T-helper 17 cell (primary cell): ENCODE results near the gene GRIN2D. TPM values are rescaled to one million over a fixed set of nuclear protein-coding genes. Genes with fewer than 3 reads are reported as not detected.

Experiments used
- ATAC-seq: fragments of 150-1000 bp; cut with Tn5 transposase; 2 replicates; pipeline ENCODE4 v1.10.0; 2021; ENCODE audit warnings: mild to moderate bottlenecking, moderate library complexity
- DNase-seq, 3 donors: peaks; one replicate each; pipeline versions ENCODE4 v3.0.0 to v3.0.0-alpha.2; 2020 to 2021
- H3K9me3 ChIP-seq: one replicate; pipeline ENCODE4 v1.7.0; 2013; ENCODE audit warnings: low read length, mild to moderate bottlenecking; ENCODE audit not compliant: control insufficient read depth, poor library complexity, severe bottlenecking
- H3K27ac Mint-ChIP-seq: one replicate; pipeline ENCODE4 v1.8.0; 2022; ENCODE audit warnings: mild to moderate bottlenecking, moderate library complexity, mixed read lengths
- H3K27me3 Mint-ChIP-seq: one replicate; pipeline ENCODE4 v1.8.0; 2022; ENCODE audit warnings: mixed read lengths
- H3K36me3 Mint-ChIP-seq: one replicate; pipeline ENCODE4 v1.8.0; 2022; ENCODE audit warnings: low read depth, mixed read lengths
- H3K4me1 Mint-ChIP-seq: one replicate; pipeline ENCODE4 v1.8.0; 2022; ENCODE audit warnings: mild to moderate bottlenecking, mixed read lengths
- H3K4me3 Mint-ChIP-seq: one replicate; pipeline ENCODE4 v1.8.0; 2022; ENCODE audit warnings: mild to moderate bottlenecking, moderate library complexity, mixed read lengths
- total RNA-seq, 4 donors: library from RNA in 2 of 4; stranded (reverse) in 2 of 4; gene quantifications; one replicate each; pipeline ENCODE4 v1.2.3 and lab custom pipeline; 2022 to 2026

Gene GRIN2D
- under 1 TPM; 0.08 to 0.17 TPM for total RNA-seq
- total RNA-seq (lab: John Stamatoyannopoulos, UW): 0.12 to 0.23 reads per million in 2 donors

DNA sequence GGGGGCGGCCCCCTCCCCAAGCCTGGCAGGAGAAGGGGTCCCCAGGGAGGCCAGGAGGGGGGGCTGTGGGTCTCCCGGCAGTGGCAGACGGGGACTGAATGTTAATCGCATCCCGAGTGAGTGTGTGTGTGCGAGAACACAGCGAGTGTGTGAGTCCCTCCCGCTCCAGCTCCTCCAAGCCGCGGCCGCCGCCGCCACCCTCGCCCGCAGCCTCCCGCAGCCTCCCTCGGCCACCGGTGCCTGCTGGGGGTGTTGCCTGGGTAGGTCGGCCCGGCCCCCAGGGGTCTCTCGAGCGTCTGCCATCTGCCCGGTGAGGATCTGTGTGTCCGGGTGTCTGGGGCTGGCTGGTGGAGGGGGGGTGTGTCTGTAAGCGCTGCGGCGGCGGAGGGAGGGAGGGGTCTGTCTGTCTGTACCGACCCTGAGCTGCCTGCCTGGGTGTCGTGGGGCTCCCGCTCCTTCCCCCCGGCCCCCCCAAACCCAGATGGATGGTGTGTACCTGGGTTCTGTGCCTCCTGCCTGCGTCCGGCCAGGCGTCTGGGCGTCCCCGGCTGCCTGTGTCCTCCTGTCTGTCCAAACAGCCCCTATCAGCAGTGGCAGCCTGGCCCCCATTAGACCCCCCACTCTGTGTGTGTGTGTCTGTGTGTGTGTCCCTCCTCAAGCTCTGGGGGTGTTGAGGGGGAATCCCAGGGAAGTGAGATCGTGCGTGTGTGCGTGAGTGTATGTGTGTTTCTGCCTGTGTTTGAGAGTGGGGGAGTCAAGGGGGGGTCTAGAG is at the start of gene GRIN2D:
GRIN2D (plus strand) TSS at position 110 of the 772 bp plus-strand sequence. CDS start 4,725 bp downstream, outside the sequence.
- Mint-ChIP-seq H3K27ac (no peak within 1 kb of the TSS), H3K27me3 (peaks cover 22% of the 10 kb centered on the region), H3K4me1 (peaks cover 36% of the 10 kb centered on the region), H3K36me3 (peaks cover 14% of the 10 kb centered on the region), H3K4me3 (peak within 1 kb of the TSS; percentile 86)
- ATAC-seq (no peak), DNase-seq (peak in 1 of 3 donors; percentile 23)
- H3K9me3 ChIP-seq: no peaks in the 10 kb centered on the region

DNA sequence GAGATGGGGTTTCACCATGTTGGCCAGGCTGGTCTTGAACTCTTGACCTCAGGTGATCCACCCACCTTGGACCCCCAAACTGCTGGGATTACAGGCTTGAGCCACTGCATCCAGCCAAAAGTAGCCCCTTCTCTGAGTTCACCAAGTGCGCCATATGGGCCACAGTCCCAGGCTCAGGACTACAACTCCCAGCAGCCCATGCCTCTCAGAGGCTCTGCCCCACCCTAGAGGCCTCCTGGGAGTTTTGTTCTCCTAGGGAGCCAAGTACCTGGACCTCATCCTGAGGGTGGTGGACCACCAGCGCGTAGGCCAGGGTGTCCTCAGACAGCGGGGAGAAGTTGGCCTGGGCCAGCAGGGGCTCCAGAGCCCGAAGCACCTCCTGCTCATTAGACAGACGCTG is 48.6 kb upstream of the GRIN2D start:
- H3K36me3 Mint-ChIP-seq: peaks cover 2% of the 10 kb centered on the region
- H3K27me3 Mint-ChIP-seq: no peaks in the 10 kb centered on the region
- no peak for ATAC-seq
- H3K4me3 Mint-ChIP-seq: no peak overlapping the region
- peaks cover 3% of the 10 kb centered on the region for H3K4me1 Mint-ChIP-seq
- H3K27ac Mint-ChIP-seq: no peak overlapping the region
- H3K9me3 ChIP-seq: no peaks in the 10 kb centered on the region
- DNase-seq: no peak

DNA sequence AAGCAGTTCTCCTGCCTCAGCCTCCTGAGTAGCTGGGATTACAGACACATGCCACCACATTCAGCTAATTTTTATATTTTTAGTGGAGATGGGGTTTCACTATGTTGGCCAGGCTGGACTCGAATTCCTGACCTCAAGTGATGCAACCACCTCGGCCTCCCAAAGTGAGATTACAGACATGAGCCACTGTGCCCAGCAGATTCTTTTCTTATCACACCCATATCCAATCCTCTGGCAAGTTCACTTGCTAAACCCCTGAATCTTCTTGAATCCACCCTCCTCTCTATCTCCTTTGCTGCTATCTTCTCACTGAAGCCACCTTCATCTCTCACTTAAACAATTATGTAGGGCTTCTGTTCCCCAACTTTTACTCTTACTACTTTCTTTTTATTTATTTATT is 47.3 kb upstream of the GRIN2D start:
- no peak overlapping the region for H3K27ac Mint-ChIP-seq
- H3K4me3 Mint-ChIP-seq: no peak overlapping the region
- H3K27me3 Mint-ChIP-seq: no peaks in the 10 kb centered on the region
- DNase-seq (no peak), ATAC-seq (no peak)
- H3K4me1 Mint-ChIP-seq: peaks cover 6% of the 10 kb centered on the region
- H3K36me3 Mint-ChIP-seq: peaks cover 2% of the 10 kb centered on the region
- H3K9me3 ChIP-seq: no peaks in the 10 kb centered on the region

DNA sequence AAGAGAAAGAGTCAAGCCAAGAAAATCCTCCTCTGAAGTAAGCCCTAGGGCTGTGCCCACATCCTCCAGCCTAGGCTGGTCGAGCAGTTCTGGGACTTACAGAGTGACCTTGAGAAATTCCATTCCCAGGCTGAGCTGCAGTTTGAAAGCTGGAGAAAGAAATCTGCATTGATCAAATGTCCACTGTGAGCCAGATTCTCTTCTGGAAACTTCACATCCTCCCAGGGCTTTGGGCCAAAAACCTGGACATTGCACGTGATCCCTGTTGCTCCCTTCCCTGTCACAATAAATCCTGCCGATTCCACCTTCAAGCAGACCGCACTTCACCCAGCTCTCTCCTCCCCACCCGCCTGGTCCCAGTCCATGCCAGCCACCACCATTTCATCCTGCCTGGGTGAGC is 45.4 kb upstream of the GRIN2D start:
- ATAC-seq: no peak
- no peak for DNase-seq
- no peaks in the 10 kb centered on the region for H3K9me3 ChIP-seq
- Mint-ChIP-seq H3K27ac (no peak overlapping the region), H3K36me3 (peaks cover 2% of the 10 kb centered on the region), H3K27me3 (no peaks in the 10 kb centered on the region), H3K4me3 (no peak overlapping the region), H3K4me1 (peaks cover 10% of the 10 kb centered on the region)

DNA sequence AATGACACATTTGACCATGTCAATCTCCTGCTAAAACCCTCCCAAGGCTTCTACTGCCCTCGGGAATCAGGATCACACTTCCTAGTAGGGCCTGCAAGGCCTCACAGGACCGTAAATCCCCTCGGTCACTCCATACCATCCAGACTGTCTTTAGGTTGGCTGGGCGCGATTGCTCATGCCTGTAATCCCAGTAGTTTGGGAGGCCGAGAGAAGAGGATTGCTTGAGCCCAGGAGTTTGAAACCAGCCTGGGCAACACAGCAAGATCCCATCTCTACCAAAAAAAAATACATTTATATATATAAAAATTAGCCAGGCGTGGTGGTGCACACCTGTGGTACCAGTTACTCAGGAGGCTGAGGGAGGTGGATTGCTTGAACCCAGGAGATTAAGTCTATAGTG is 44.7 kb upstream of the GRIN2D start:
- Mint-ChIP-seq H3K27ac (no peak overlapping the region), H3K36me3 (peaks cover 2% of the 10 kb centered on the region), H3K27me3 (no peaks in the 10 kb centered on the region), H3K4me3 (no peak overlapping the region), H3K4me1 (peaks cover 10% of the 10 kb centered on the region)
- no peak for ATAC-seq
- H3K9me3 ChIP-seq: no peaks in the 10 kb centered on the region
- no peak for DNase-seq

DNA sequence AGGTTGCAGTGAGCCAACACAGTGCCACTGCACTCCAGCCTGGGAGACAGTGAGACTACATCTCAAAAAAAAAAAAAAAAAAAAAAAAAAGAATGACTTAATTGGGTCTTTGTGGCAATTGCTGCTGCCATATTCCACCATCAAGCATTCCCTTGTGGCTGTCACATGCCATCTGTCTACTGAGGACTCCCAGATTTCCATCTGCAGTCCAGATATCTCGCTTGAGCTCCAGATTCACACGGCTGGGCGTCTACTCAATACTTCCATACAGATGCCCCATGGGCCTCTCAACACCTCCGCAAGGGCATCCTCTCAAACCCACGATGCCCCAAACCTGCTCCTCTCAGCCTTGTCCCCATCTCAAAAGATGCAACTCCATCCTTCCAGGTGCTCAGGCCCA is 42.6 kb upstream of the GRIN2D start:
- H3K27me3 Mint-ChIP-seq: no peaks in the 10 kb centered on the region
- no peak overlapping the region for H3K4me3 Mint-ChIP-seq
- no peak overlapping the region for H3K27ac Mint-ChIP-seq
- no peak for DNase-seq
- peaks cover 2% of the 10 kb centered on the region for H3K36me3 Mint-ChIP-seq
- ATAC-seq: no peak
- H3K9me3 ChIP-seq: no peaks in the 10 kb centered on the region
- peaks cover 10% of the 10 kb centered on the region for H3K4me1 Mint-ChIP-seq

DNA sequence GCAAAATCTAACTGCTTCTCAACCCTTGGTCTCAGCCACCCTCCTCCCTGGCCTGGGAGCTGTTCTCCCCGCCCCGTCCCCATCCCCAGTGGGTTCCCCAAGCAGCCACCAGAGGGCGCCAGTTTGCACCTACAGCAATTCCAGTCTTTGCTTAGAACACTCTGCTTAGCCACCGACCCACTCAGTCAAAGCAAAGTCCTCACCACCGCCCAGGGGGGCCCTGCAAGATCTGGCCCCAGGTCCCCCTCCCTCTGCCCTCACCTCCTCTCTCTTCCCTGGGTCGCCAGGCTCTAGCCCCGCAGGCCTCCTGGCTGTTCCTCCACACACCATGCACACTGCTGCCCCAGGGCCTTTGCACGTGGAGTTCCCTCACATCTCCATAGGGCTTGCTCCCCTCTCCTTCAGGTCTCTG is 42.1 kb upstream of the GRIN2D start:
- peak overlapping the region; percentile 3 for H3K4me3 Mint-ChIP-seq
- no peaks in the 10 kb centered on the region for H3K9me3 ChIP-seq

DNA sequence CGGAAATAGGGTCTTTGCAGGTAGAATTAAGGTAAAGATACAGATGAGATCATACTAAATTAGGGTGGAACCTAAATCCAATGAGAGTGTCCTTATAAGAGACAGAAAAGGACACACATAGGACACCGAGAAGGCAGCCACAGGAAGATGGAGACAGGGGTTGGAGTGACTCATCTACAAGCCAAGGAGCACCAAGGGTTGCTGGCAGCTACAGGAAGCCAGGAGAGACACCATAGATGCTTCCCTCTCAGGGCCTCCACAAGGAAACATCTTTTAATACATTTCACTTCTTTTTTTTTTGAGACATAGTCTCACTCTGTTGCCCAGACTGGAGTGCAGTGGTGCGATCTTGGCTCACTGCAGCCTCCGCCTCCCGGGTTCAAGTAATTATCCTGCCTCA is 39.8 kb upstream of the GRIN2D start:
- DNase-seq (no peak), ATAC-seq (no peak)
- peaks cover 3% of the 10 kb centered on the region for H3K36me3 Mint-ChIP-seq
- peaks cover 9% of the 10 kb centered on the region for H3K4me1 Mint-ChIP-seq
- H3K27me3 Mint-ChIP-seq: no peaks in the 10 kb centered on the region
- H3K27ac Mint-ChIP-seq: no peak overlapping the region
- H3K4me3 Mint-ChIP-seq: no peak overlapping the region
- H3K9me3 ChIP-seq: no peaks in the 10 kb centered on the region

More for the DNA sequence above, 42.1 kb upstream of the GRIN2D start:
- ATAC-seq (peak; percentile 91), DNase-seq (peak; percentile 57 to 77 (median 62))
- H3K4me1 Mint-ChIP-seq: peaks cover 10% of the 10 kb centered on the region
- H3K27ac Mint-ChIP-seq: no peak overlapping the region
- no peaks in the 10 kb centered on the region for H3K27me3 Mint-ChIP-seq
- peaks cover 2% of the 10 kb centered on the region for H3K36me3 Mint-ChIP-seq

DNA sequence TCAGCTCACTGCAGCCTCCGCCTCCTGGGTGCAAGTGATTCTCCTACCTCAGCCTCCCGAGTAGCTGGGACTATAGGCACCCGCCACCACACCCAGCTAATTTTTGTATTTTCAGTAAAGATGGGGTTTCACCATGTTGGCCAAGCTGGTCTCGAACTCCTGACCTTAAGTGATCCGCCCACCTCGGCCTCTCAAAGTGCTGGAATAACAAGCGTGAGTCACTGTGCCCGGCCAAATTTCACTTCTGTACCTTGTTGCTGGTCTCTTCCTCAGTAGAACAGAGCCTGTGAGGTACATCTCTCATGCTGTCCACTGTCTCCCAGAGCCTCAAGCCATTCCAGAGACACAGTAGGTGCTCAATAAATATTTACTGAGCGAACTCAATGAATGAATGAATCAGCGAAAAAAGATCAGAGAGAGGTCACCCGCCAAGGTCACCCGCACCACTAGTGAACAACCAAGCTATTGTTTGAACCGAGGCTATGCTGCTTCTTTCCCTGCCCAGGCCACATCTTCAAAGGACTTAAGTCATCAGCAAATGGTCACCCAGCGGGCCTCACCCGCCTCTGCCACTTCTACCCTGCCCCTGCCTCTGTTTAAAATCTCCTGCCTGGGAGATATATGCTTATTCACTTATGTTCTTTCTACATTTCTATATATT is 39.0 kb upstream of the GRIN2D start:
- DNase-seq (no peak), ATAC-seq (no peak)
- Mint-ChIP-seq H3K4me1 (peaks cover 9% of the 10 kb centered on the region), H3K27ac (no peak overlapping the region), H3K36me3 (peaks cover 3% of the 10 kb centered on the region), H3K4me3 (no peak overlapping the region), H3K27me3 (no peaks in the 10 kb centered on the region)
- H3K9me3 ChIP-seq: no peaks in the 10 kb centered on the region

DNA sequence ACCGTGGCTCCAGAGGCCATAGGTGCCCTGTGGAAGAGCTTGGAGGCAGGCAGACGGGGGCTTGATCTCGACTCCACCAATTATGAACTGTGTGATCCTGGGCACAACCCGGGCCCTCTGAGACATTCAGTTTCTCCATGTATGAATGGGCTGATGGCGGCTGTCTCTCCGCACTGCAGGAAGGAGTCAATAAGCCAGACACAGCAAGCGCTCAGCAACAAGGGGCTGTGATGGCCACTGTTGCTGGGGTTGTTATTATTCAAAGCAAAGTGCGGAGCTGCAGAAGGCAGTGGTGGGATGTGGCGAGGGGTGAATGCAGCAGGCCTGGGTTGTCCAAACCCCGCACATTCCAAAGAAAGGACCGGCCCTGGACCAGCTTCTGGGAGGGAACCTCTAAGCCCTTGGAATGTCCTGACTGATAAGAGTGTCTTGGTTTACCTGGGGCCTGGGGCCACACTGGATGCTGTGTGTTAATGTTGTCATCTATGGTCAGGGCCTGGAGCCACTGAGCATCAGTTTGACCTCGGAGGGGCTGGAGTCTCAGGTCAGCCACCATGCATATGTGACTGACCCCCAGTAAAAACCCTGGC is 38.0 kb upstream of the GRIN2D start:
- ATAC-seq (no peak), DNase-seq (no peak)
- no peaks in the 10 kb centered on the region for H3K9me3 ChIP-seq
- H3K4me1 Mint-ChIP-seq: peaks cover 9% of the 10 kb centered on the region
- H3K36me3 Mint-ChIP-seq: peaks cover 3% of the 10 kb centered on the region
- no peaks in the 10 kb centered on the region for H3K27me3 Mint-ChIP-seq
- no peak overlapping the region for H3K27ac Mint-ChIP-seq
- no peak overlapping the region for H3K4me3 Mint-ChIP-seq

DNA sequence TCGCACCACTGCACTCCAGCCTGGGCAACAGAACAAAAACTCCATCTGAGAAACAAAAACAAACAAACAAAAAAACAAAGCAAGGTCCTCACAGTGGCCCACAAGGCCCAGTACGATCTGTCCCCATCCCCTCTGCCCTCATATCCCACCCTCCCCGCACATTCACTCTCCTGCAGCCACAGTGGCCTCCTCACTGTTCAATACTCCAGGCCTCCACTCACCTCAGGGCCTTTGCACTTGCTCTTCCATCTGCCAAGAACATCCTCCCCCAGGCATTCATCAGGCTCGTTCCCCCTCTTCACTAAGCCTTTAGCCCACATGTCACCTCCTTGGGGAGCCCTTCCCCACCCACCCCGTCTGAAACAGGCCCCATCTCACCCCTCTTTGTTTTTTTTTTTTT is 34.3 kb upstream of the GRIN2D start:
- DNase-seq (no peak), ATAC-seq (no peak)
- H3K4me1 Mint-ChIP-seq: peaks cover 13% of the 10 kb centered on the region
- H3K36me3 Mint-ChIP-seq: peaks cover 3% of the 10 kb centered on the region
- no peak overlapping the region for H3K4me3 Mint-ChIP-seq
- no peaks in the 10 kb centered on the region for H3K27me3 Mint-ChIP-seq
- no peaks in the 10 kb centered on the region for H3K9me3 ChIP-seq
- H3K27ac Mint-ChIP-seq: no peak overlapping the region

DNA sequence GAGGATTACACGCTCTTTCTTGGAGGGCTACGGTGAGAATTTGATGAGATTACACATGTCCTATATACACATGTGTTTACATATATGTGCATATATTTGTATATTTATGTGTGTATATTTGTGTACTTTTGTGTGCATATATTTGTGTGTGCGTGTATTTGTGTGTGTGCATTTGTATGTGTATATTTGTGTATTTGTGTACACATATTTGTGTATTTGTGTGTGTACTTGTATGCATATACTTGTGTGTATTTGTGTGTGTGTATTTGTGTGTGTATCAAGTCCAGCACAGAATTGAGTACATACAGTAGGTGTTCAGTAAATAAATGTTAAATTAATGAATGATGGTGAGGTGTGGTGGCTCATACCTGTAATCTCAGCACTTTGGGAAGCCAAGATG is 31.6 kb upstream of the GRIN2D start:
- peaks cover 3% of the 10 kb centered on the region for H3K36me3 Mint-ChIP-seq
- no peaks in the 10 kb centered on the region for H3K9me3 ChIP-seq
- no peak for ATAC-seq
- no peaks in the 10 kb centered on the region for H3K27me3 Mint-ChIP-seq
- no peak overlapping the region for H3K4me3 Mint-ChIP-seq
- no peak overlapping the region for H3K27ac Mint-ChIP-seq
- peaks cover 13% of the 10 kb centered on the region for H3K4me1 Mint-ChIP-seq
- DNase-seq: no peak

DNA sequence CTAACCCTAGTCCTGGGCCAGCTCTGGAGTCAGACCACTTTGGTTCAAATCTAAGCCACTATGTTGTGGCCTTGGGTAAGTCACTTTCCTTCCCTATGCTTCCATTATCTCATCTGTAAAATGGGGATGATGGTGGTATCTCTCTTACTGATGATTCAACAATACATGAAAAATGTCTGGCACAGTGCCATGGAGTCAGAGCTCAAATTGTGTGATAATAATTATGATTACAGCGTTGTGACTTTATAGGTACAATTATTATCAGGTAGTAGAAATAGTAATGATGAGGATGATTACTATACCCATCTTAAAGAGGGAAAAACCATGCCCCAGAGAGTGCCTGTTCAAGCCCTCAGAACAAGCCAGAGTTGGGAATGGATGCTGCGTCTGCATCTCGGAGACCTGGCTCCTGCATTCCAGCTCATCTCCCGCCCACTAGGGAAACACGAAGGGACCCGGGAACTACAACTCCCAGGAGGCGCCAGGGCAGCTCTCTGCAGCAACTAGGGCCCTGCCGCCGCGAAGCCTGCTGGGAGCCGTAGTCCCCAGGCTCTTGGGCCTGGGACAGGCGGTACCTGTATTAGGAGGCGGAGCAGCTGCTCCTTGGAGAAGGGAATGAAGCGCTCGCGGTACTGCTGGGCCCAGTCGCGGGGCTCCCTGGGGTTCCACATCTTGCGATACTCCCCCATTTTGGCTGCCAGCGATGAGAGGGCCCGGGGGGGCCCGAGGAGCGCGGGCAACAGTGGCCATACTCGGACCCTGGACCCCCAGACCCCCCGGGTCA is 30.6 kb upstream of the GRIN2D start:
- ATAC-seq (peak; percentile 67), DNase-seq (peak; percentile 81 to 84 (median 83))
- H3K36me3 Mint-ChIP-seq: peaks cover 3% of the 10 kb centered on the region
- H3K27me3 Mint-ChIP-seq: no peaks in the 10 kb centered on the region
- H3K4me1 Mint-ChIP-seq: peaks cover 13% of the 10 kb centered on the region
- H3K4me3 Mint-ChIP-seq: peak overlapping the region; percentile 92
- no peaks in the 10 kb centered on the region for H3K9me3 ChIP-seq
- H3K27ac Mint-ChIP-seq: peak overlapping the region; percentile 90
